ENCODE data around the gene TAMALIN. TPM values are rescaled to one million over a fixed set of nuclear protein-coding genes. Genes with fewer than 3 reads are reported as not detected.
"Not testable (repeated sequence)": the region's sequence is repeated elsewhere in the genome, so short reads cannot be mapped to it uniquely, and the experiment has no call there.

TAMALIN gene
- total RNA-seq: 17.9 and 26.4 TPM in 2 replicates

DNA sequence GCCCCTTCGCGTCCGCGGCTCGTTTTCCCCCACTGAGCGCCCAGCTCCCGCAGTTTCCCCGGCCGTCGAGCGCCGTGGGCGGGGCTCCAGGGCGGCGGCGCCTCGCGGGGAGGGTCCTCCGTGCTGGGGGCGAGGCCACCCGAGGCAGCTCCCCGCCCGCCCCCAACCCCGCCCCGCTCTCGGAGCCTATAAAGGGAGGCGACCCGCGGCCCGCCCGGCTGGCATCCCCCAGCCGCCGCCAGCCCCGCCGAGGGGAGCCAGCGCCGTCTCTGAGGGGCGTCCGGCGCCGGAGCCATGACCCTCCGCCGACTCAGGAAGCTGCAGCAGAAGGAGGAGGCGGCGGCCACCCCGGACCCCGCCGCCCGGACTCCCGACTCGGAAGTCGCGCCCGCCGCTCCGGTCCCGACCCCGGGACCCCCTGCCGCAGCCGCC is at the start of gene TAMALIN:
TAMALIN (plus strand) TSS at position 221 of the 432 bp plus-strand sequence; CDS start at position 295, 74 bp downstream.
- DNase-seq (ENCODE audit: low read depth in 2 of 2): peak; percentile 86 to 89

DNA sequence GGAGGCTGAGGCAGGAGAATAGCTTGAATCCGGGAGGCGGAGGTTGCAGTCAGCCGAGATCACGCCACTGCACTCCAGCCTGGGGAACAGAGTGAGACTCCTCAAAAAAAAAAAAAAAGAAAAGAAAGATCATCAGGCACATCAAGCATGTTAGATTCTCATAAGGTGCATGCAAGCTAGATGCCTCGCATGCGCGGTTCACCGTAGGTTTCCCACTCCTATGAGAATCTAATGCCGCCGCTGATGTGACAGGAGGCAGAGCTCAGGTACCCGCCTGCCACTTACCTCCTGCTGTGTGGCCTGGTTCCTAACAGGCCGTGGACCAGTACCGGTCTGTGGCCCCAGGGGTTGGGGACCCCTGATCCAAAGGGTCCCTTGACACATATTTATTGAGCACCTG is 48.2 kb upstream of the TAMALIN start:
- DNase-seq (ENCODE audit: low read depth in 2 of 2): no peak

DNA sequence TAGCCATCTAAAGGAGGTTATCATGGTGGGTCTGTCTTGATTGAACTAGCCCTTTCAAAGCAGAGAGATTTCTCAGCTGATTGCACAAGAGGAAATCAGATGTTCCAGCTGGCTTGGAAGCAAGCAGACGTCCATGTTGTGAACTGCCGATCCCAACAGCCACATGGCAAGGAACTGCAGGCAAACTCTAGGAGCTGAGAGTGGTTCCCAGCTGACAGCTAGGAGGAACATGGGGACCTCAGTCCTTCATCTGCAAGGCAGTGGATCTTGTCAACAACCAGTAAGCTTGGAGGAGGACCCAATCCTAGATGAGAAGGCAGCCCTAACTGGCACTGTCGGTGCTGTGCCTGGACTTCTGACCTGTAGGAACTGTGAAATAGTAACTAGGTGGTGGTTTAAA is 47.5 kb upstream of the TAMALIN start:
- DNase-seq (ENCODE audit: low read depth in 2 of 2): peak; percentile 23 to 48

DNA sequence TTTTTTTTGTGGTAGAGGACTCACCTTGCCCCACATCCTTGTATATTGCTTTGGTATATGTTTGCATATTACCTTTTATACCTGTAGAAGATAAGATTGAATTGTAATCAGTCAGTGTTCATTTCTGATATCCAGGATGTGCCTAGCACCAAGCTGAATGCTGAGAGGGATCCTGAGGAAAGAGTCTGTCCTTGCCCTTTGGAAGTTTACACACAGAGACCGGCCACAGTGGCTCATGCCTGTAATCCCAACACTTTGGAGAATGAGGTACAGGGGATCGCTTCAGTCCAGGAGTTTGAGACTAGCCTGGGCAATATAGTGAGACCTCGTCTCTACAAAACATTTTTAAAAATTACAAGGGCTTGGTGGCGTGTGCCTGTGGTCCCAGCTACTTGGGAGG is 46.8 kb upstream of the TAMALIN start:
- DNase-seq (ENCODE audit: low read depth in 2 of 2): no peak

DNA sequence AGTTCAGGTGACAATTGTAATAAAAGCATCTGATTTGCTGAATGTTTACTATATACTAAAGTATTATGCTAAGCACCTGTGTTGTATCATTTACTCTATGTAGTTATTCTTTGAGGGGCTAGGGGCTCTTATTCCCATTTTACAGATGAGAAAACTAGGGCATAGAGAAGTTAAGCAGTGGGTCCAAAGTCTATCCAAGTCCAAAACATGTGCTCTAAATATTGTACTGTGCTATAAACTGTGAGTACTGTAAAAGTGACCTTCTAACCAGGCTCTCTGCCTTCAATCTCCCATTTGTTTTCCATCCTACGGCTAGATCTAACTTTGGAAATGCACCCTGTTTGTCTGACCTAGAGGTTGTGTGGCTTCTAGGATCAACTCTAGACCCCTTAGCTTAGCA is 46.3 kb upstream of the TAMALIN start:
- no peak for DNase-seq (ENCODE audit: low read depth in 2 of 2)

DNA sequence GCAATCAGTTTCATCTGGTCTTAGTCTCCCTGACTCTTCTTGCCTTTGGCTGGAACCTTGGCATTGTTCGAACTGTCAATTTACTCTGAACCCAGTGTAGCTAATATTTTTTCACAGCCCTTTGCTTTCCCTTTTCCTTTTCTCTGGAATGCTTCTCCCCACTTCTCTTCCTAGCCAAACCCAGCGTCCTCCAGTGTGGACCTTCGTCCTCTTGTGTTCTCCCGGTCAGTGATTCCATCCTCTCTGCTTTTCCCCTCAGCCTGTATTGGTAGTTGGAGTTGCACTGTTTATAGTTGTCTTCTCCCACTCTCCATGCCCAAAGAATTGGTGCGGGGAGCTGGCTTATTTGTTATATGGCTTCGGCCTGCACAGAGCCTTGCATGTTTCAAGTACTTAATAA is 45.9 kb upstream of the TAMALIN start:
- DNase-seq (ENCODE audit: low read depth in 2 of 2): no peak

DNA sequence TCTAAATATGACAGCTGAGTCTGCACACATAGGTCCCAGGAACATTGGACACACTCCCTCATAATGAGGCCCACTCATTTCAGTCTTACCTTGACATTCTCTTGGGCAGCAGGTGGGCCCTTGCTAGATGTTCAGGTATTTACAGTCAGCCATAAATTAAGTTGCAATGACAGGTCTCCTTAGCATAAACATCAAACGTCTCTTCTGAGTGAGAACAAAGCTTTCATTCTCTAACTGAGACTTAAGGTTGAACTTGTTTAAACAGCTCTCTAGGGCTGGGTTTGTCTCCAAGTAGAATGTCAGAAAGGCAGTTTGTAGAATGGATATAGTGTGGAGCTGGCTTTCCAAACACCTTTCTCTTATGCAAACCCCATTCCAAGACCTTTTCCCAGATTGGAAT is 44.9 kb upstream of the TAMALIN start:
- no peak for DNase-seq (ENCODE audit: low read depth in 2 of 2)

DNA sequence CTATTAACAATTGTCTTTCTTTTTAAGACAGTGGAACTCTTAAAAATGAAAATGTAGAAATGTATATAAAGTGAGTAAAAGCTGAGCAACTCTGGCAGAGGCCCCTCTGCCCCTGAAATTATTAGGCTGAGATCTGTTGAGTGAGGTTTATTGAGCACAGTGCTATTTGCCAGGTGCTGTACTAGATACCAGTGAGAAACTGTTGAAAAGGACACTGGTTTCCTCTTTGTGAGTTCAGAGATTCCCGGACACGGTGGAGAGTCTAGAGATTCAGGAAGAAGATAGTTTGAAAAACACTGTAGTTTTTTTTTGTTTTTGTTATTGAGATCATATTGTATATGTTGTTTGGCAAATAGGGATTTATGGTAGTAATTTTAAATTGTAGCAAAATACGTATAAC is 44.0 kb upstream of the TAMALIN start:
- no peak for DNase-seq (ENCODE audit: low read depth in 2 of 2)

DNA sequence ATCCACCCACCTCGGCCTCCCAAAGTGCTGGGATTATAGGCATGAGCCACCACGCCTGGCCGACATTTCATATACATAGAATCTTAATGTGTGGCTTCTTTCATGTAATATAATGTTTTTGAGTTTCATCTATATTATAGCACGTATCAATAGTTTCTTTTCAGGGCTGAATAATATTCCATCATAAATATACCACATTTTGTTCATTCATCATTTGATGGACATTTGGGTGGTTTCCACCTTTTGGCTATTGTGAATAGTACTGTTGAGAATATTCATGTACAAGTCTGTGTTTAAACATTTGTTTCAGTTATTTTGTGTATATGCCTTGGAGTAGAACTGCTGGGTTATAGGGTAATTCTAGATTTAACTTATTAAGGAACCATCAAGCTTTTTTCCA is 43.3 kb upstream of the TAMALIN start:
- no peak for DNase-seq (ENCODE audit: low read depth in 2 of 2)

DNA sequence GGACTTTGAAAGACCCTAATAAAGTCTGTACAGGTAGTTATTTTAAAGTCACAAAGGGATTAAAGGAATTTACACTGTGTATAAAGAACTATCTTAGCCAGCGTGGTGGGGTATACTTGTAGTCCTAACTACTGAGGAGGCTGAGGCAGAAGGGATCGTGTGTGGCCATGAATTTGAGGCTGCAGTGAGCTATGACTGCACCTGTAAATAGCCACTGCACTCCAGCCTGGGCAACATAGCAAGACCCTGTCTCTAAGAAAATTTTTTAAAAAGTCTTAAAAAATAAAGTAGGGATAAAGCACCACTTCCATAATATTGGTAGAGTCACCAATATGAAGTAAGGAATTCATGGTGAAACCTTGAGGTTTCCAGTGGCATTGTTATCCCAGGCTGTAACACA is 37.1 kb upstream of the TAMALIN start:
- DNase-seq (ENCODE audit: low read depth in 2 of 2): no peak

DNA sequence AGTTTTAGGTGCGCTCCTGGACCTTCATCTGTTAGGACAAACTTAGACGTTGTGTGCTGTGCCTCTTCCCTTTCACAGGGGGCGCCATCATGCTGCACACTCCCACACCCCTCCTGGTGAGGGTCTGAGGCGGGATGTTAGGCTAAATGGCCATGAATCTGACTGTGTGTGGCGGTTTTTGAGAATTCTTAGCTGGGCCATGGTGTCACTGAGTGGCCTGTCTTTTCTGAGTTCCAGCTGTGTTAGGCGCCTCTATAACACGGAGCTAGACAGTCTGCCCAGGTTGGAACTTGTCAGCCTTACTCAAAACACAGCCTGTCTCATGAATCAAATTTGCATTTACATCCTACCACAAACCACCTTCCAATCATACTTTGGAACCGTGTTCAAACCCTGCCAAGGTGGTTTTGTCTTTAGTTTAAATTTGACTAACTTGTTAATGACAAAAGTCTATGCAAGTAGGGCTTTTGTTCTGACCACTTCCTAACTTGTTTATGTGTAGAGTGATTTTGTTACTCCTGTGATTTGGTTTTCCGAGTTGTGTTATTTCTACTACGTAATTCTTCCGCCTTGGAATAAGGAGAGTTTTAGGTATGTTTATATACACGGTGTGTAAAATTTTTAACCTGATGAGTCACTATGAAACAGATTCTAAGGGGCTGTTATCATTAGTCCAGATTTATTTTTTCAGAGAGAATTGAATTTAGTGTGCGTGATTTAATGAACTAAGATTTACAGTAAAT is 35.7 kb upstream of the TAMALIN start:
- DNase-seq (ENCODE audit: low read depth in 2 of 2): peak; percentile 73 to 80

DNA sequence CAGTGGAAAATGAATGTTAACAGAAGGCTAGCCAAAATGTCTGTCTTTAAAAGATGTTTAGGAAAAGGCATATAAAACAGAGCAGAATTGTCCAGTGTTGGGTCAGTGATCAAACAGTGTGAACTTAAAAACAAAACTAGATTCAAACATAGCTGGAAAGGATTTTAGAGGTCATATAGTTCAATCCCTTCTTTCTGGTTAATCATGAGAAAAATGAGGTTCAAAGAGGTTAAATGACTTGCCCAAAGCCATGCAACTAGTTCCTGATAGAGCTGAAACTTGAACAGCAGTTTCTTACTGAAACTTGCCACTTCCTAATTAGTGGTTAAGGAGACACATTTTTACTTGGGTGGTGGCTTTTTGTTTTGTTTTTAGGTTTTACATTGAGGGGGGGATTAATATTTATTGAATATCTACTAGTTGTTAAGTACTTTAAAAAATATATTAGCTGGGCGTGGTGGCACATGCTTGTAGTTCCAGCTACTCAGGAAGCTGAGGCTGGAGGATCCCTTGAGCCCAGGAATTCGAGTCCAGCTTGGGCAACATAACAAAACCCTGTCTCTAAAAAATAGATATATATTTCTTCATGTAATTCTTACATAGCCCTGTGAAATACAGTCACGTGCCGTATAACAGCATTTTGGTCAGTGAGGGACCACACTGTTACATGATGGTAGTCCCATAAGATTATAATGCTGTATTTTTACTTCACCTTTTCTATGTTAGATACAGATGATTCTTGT is 34.9 kb upstream of the TAMALIN start:
- DNase-seq (ENCODE audit: low read depth in 2 of 2): peak; percentile 28 to 53

DNA sequence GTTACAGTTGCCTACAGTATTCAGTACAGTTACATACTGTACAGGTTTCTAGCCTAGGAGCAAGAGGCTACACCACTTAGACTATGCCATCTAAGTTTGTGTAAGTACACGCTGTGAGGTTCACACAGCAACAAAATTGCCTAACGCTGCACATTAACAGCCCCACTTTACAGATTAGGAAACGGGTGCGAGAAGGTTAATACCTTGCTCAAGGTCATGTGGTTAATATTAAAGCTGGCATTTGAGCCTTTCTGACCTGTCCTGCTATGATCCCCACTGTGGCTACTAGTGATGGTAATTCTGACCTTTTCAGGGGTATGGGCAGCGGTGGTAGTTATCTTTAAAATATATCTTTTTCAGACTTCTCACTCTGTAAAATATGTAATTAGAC is 34.3 kb upstream of the TAMALIN start:
- no peak for DNase-seq (ENCODE audit: low read depth in 2 of 2)

DNA sequence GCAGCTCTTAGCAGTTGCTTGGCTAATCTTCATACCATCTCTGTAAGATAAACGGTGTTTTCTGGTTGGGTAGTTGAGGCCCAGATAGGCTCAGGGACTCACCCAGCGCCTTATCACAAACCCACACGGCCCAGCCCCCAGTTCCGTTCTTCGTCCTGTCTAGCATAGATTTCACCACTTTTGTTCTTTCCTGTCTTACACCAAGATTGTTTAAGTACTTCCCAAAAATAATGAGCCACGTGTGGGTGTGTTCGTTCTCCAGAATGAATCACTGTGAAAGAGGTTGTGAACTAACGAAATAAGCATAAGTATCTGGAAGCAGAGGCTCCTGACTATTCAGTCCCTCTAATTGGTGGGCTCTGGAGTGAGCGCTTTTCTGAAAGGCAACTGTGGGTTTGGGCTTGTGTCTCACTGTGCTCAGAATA is 33.9 kb upstream of the TAMALIN start:
- DNase-seq (ENCODE audit: low read depth in 2 of 2): peak; percentile 31 to 73

DNA sequence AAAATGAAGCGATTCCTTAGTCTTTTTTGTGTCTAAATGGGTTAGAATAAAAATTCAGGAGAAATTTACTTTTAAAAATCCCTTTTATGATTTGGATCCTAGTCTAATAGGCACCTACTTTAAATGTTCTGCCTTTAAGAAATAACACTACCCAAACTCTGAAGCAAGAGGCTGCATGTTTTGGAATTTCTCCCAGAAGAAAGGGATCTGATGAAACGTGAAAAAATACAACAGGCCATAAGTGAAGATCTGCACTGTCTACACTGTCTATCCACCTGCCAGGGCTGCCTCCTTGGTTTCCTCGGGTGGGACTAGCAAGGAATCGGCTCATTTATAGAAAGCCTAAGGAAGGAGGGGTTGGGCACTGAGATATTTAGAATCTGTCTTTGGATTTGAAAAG is 33.2 kb upstream of the TAMALIN start:
- DNase-seq (ENCODE audit: low read depth in 2 of 2): no peak

DNA sequence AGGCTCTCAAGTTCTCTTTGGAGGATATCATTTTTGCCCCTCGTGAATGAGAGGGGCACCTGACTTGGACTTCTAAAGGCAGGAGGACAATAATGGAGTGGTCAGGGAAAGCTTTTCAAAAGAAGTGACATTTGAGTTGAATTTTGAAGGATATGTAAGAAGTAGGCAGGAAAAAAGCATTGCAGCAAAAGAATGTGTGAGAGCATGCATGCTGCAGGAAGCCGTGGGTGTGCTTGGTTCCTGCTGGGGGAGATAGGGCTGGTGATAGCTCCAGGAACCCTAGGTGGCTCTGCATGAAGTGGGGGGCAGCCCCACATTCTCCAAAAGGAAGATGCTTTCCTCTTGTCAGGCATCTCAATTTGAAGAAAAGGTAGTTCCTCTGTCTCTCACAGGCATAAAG is 32.1 kb upstream of the TAMALIN start:
- DNase-seq (ENCODE audit: low read depth in 2 of 2): no peak

DNA sequence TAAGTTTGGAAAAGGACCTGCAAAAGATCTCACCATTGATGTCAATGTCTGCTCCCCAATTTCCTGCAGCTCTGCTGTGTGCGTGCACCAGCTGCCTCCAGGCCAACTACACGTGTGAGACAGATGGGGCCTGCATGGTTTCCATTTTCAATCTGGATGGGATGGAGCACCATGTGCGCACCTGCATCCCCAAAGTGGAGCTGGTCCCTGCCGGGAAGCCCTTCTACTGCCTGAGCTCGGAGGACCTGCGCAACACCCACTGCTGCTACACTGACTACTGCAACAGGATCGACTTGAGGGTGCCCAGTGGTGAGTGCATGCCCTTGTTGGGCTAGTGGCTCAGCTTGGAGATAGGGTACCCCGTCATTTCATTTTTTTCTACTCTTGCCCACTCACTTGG is 31.6 kb upstream of the TAMALIN start:
- no peak for DNase-seq (ENCODE audit: low read depth in 2 of 2)

DNA sequence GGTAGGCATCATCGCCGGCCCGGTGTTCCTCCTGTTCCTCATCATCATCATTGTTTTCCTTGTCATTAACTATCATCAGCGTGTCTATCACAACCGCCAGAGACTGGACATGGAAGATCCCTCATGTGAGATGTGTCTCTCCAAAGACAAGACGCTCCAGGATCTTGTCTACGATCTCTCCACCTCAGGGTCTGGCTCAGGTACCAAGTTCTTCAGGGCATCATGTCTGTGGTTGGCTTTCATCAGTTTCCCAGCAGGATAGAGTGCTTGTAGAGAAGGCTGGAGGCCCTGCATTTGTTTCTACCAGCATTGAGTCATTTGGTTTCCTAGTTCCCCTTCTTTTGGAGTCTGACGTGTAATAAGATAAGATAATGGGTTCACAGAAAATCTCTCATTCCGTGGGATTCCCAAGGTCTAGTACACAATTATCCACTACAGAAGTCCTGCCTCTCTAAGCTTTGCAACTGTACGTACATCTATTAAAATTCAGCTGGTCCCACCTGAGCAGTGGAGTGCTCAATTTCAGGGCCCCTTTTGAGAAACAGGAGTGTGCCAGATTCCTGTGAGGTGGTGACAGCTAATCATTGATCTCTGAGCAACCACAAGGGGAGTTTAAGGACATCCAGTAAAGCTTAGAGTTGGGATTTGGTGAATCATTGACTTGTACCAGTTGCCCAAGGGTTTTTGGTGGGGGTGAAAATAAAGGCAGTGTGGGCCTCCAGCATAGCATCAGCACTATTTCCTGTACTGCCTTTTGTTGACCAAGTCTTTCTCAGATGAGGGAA is 30.2 kb upstream of the TAMALIN start:
- peak in 1 of 2 donors; percentile 27 for DNase-seq (ENCODE audit: low read depth in 2 of 2)

DNA sequence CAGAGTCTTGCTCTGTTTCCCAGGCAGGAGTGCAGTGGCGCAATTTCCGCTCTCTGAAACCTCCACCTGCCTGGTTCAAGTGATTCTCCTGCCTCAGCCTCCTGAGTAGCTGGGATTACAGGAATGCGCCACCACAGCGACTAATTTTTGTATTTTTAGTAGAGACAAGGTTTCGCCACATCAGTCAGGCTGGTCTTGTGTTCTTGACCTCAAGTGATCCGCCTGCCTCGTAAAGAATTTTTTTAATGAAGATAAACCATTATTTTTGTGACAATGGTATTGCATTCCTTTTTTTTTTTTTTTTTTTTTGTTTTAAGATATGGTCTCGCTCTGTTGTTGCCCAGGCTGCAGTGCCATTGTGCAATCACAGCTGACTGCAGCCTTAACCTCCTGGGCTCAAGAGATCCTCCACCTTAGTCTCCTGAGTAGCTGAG is 29.4 kb upstream of the TAMALIN start:
- no peak for DNase-seq (ENCODE audit: low read depth in 2 of 2)

DNA sequence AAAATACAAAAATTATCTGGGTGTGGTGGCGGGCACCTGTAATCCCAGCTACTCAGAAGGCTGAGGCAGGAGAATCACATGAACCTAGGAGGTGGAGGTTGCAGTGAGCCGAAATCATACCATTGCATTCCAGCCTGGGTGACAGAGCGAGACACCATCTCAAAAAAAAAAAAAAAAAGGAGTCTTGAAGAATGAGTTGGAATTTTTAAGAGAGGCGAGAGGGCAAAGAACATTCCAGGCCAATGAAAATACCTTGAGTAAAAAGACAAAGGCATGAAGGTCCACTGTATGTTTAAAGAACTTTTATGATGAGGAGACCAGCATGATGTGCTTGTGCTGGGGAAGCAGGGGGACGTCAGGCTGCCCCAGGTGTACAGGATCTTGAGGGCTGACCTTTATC is 27.4 kb upstream of the TAMALIN start:
- not testable (repeated sequence) for DNase-seq (ENCODE audit: low read depth in 2 of 2)

DNA sequence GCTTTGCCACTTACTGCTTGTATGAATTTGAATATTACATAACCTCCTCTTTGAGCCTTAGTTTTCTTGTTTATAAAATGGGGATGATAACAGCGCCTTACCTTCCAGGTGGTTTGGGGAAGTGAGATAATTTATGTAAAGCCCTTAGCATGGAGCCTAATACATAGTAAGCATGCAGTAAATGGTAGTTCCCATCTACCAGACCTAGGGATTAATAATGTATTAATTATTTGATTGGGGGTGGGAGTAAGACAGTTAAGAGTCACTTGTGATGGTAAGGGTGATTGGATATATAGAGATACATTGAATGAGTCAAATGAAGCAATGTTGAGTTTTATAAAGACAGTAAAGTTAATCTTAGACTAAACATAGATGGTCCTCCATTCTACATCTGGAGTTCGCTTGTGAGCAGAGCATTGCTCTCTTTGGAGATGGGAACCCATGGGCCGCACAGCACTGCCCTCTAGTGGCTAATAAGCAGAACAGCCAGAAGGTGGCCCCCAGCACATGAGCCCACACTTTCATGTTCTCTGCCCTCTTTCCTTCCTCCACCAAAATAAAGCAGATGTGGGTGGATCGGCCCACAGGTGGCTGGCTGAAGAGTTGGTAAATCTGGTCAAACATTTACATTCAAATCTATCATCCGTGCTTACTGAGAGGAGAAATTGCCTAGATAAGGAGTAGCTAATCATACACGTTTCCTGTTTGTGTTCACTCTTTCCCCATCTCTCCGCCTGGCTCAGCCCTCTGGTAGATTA is 26.5 kb upstream of the TAMALIN start:
- peak; percentile 73 to 77 for DNase-seq (ENCODE audit: low read depth in 2 of 2)

DNA sequence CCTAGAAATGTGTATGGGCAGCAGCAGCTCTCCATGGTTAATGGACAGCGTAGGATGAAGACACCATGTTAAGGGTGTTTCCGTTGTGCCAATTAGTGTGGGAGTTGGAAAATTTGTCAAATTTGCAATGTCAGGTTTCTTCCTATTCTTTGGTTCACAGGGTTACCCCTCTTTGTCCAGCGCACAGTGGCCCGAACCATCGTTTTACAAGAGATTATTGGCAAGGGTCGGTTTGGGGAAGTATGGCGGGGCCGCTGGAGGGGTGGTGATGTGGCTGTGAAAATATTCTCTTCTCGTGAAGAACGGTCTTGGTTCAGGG is 26.0 kb upstream of the TAMALIN start:
- DNase-seq (ENCODE audit: low read depth in 2 of 2): no peak
